OCI-LY3 (cell line): ENCODE measurements around the gene GSS.
A peak's percentile ranks its signal among the peaks of the same experiment; 100 is the strongest.

Experiments
- H2AFZ ChIP-seq: fragments of 200-600, 300-600 bp; shearing (Covaris generic); 2 replicates; pipeline ENCODE4 v1.6.0; 2014; ENCODE audit warnings: antibody characterized with exemption, low read depth, low read length
- H3K27ac ChIP-seq: fragments of 200-600, 300-600 bp; sonication (generic); 2 replicates; pipeline ENCODE4 v1.5.1; 2014; ENCODE audit warnings: mild to moderate bottlenecking, low read length, moderate library complexity, mixed read lengths
- H3K27me3 ChIP-seq: fragments of 200-600, 300-600 bp; sonication (generic); 2 replicates; pipeline ENCODE4 v1.6.1; 2014; ENCODE audit warnings: low read depth, low read length, mixed read lengths
- H3K36me3 ChIP-seq: fragments of 200-600, 300-600 bp; sonication (generic); replicated peaks from 2 replicates; pipeline ENCODE3; 2014; ENCODE audit warnings: low read depth, low read length, mixed read lengths
- H3K4me1 ChIP-seq: fragments of 300-600, 200-600 bp; sonication (generic); 2 replicates; pipeline ENCODE4 v1.6.1; 2014; ENCODE audit warnings: low read length, mixed read lengths
- H3K4me2 ChIP-seq: fragments of 200-600, 300-600 bp; sonication (generic); 2 replicates; pipeline ENCODE4 v1.6.1; 2014; ENCODE audit warnings: low read length, mixed read lengths
- H3K4me3 ChIP-seq: fragments of 300-600, 200-600 bp; sonication (generic); 2 replicates; pipeline ENCODE4 v1.5.1; 2014; ENCODE audit warnings: antibody characterized with exemption, mild to moderate bottlenecking, low read length, moderate library complexity
- H3K79me2 ChIP-seq: fragments of 300-600, 200-600 bp; shearing (Covaris generic); 2 replicates; pipeline ENCODE4 v1.6.1; 2014; ENCODE audit warnings: mild to moderate bottlenecking, low read length, mixed read lengths
- H3K9ac ChIP-seq: fragments of 300-600, 200-600 bp; shearing (Covaris generic); 2 replicates; pipeline ENCODE4 v1.6.0; 2014; ENCODE audit warnings: mild to moderate bottlenecking, low read length, moderate library complexity
- H3K9me3 ChIP-seq: fragments of 200-600, 300-600 bp; shearing (Covaris generic); 2 replicates; pipeline ENCODE4 v1.6.1; 2014; ENCODE audit warnings: low read length, mixed read lengths; ENCODE audit not compliant: insufficient read depth
- H4K20me1 ChIP-seq: fragments of 200-600, 300-600 bp; sonication (generic); 2 replicates; pipeline ENCODE4 v1.6.1; 2016; ENCODE audit warnings: low read length, mixed read lengths; ENCODE audit not compliant: insufficient read depth
- CTCF ChIP-seq: fragments of 200-600, 300-600 bp; sonication (generic); IDR thresholded peaks from 2 replicates; pipeline ENCODE4 v1.5.1; 2014; ENCODE audit warnings: antibody characterized with exemption, low read length, low read depth
- EZH2phosphoT487 ChIP-seq: fragments of 200-600 bp; shearing (Covaris generic); IDR thresholded peaks from 2 replicates; pipeline ENCODE4 v1.6.1; 2018; ENCODE audit warnings: antibody characterized with exemption, mixed run types, low read depth

The GSS gene

GRCh38 chr20:34891166-34892062 lies 64.2 kb downstream of the GSS start:
- H2AFZ ChIP-seq: no peak overlapping the region
- no peak overlapping the region for H3K27ac ChIP-seq
- no peaks in the 10 kb centered on the region for H3K27me3 ChIP-seq
- H3K4me3 ChIP-seq: no peak overlapping the region
- H3K4me2 ChIP-seq: no peak overlapping the region
- H3K79me2 ChIP-seq: no peaks in the 10 kb centered on the region
- no peaks in the 10 kb centered on the region for H3K9me3 ChIP-seq
- peaks cover 26% of the 10 kb centered on the region for H3K4me1 ChIP-seq
- no peaks in the 10 kb centered on the region for H4K20me1 ChIP-seq
- H3K36me3 ChIP-seq: no peaks in the 10 kb centered on the region
- no peak for TF ChIP-seq CTCF
- no peak for TF ChIP-seq EZH2phosphoT487
- H3K9ac ChIP-seq: no peak overlapping the region

GRCh38 chr20:34888468-34888867 lies 67.1 kb downstream of the GSS start:
- no peaks in the 10 kb centered on the region for H3K9me3 ChIP-seq
- no peak overlapping the region for H3K27ac ChIP-seq
- H3K4me3 ChIP-seq: no peak overlapping the region
- no peak overlapping the region for H3K9ac ChIP-seq
- no peak for TF ChIP-seq CTCF
- no peak for TF ChIP-seq EZH2phosphoT487
- no peaks in the 10 kb centered on the region for H4K20me1 ChIP-seq
- no peak overlapping the region for H3K4me2 ChIP-seq
- H3K27me3 ChIP-seq: no peaks in the 10 kb centered on the region
- H3K4me1 ChIP-seq: peaks cover 26% of the 10 kb centered on the region
- H3K36me3 ChIP-seq: no peaks in the 10 kb centered on the region
- no peaks in the 10 kb centered on the region for H3K79me2 ChIP-seq
- H2AFZ ChIP-seq: no peak overlapping the region

- H3K4me2 ChIP-seq: 0 out of 2 replicates have a peak overlapping the region, but pooled peaks have one; percentile 13
Observed at GRCh38 chr20:34887023-34887422, 68.6 kb downstream of the GSS start.

More at GRCh38 chr20:34887023-34887422, 68.6 kb downstream of the GSS start:
- H3K4me1 ChIP-seq: peaks cover 14% of the 10 kb centered on the region
- no peak overlapping the region for H3K9ac ChIP-seq
- no peak overlapping the region for H3K27ac ChIP-seq
- H3K4me3 ChIP-seq: no peak overlapping the region
- no peaks in the 10 kb centered on the region for H4K20me1 ChIP-seq
- H3K9me3 ChIP-seq: no peaks in the 10 kb centered on the region
- no peak overlapping the region for H2AFZ ChIP-seq
- no peaks in the 10 kb centered on the region for H3K79me2 ChIP-seq
- H3K27me3 ChIP-seq: no peaks in the 10 kb centered on the region
- H3K36me3 ChIP-seq: peaks cover 5% of the 10 kb centered on the region
- TF ChIP-seq CTCF: no peak
- TF ChIP-seq EZH2phosphoT487: no peak
